LNCAP (cell line): ENCODE results near the gene CAB39L.

Experiments used
- CTCF ChIP-seq: fragments of 450-650 bp; IDR thresholded peaks from 2 replicates; pipeline ENCODE4 v1.5.1; 2017; ENCODE audit warnings: mild to moderate bottlenecking

The CAB39L gene

GRCh38 chr13:49443704-49444523, at the start of gene CAB39L, which contains the start of gene SETDB2:
Gene CAB39L (minus strand): TSS chr13:49444064. CDS start chr13:49382910, 61,154 bp downstream.
Gene SETDB2 (plus strand): TSS chr13:49444274. CDS start chr13:49451894, 7,620 bp downstream.
- TF ChIP-seq CTCF: peak; percentile 17; the same call in 1 of the 2 replicates

GRCh38 chr13:49488563-49488962, 44.7 kb upstream of the CAB39L start:
- TF ChIP-seq CTCF: no peak

- no peak for TF ChIP-seq CTCF
Measured at GRCh38 chr13:49481788-49482187, 37.9 kb upstream of the CAB39L start.

- no peak for TF ChIP-seq CTCF
Measured at GRCh38 chr13:49476529-49476928, 32.7 kb upstream of the CAB39L start.

- TF ChIP-seq CTCF: no peak
Measured at GRCh38 chr13:49472186-49472585, 28.3 kb upstream of the CAB39L start.

- no peak for TF ChIP-seq CTCF
Measured at GRCh38 chr13:49466292-49466838, 22.5 kb upstream of the CAB39L start.

- no peak for TF ChIP-seq CTCF
Measured at GRCh38 chr13:49464621-49465325, 20.9 kb upstream of the CAB39L start.
